ENCODE results near the gene SAMM50.

Gene SAMM50

DNA sequence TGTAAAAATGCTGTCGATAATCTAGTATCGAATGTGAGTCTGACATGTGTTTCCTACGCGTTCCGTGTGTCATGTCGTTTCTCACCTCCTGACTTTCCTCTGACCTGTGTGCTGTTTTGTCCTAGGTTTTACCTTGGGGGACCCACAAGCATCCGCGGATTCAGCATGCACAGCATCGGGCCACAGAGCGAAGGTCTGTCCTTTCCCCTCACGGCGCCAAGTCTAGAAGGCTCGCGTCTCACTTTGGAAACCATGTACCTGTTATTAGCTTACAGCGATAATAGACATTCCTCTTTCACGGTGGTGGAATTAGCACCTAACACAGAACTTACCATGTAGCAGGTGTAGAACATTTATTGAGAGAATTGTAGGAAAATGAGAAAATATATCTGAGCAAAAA, 28.6 kb downstream of the SAMM50 start:
- H3K4me3 ChIP-seq (ENCODE audit: low read depth in 1 of 2, low read length in 2 of 2): no peak overlapping the region
- H3K4me1 ChIP-seq (ENCODE audit: insufficient read depth, low read length): no peaks in the 10 kb centered on the region
- H3K9ac ChIP-seq (ENCODE audit: low read length): no peak overlapping the region
- peaks cover 48% of the 10 kb centered on the region for H3K36me3 ChIP-seq (ENCODE audit: insufficient read depth, low read length)
- H3K27me3 ChIP-seq (ENCODE audit: control insufficient read depth in 1 of 2, insufficient read depth in 2 of 2, low read length in 2 of 2): no peaks in the 10 kb centered on the region
- no peak overlapping the region for H3K27ac ChIP-seq (ENCODE audit: low read depth, low read length)
- no peaks in the 10 kb centered on the region for H3K9me3 ChIP-seq (ENCODE audit: low read length)

DNA sequence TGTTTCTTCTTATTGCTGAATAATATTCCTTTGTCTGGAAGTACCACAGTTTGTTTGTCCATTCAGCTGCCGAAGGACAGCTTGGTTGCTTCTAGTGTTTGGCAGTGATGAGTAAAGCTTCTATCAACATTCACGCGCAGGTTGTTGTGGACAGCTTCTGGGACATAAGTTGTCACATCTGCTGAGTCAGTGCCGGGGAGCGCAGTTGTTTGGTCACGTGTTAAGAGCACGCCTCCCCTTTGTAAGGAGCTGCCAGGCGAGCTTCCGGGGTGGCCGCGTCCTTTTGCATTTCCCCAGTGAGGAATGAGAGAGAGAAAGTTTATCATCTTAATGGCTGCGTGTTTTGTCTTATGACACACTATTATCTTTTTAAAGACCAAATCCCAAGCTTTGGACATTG, 30.3 kb downstream of the SAMM50 start:
- Histone ChIP-seq H3K27me3 (ENCODE audit: control insufficient read depth in 1 of 2, insufficient read depth in 2 of 2, low read length in 2 of 2) (no peaks in the 10 kb centered on the region), H3K27ac (ENCODE audit: low read depth, low read length) (no peak overlapping the region), H3K4me3 (ENCODE audit: low read depth in 1 of 2, low read length in 2 of 2) (no peak overlapping the region), H3K4me1 (ENCODE audit: insufficient read depth, low read length) (no peaks in the 10 kb centered on the region), H3K9me3 (ENCODE audit: low read length) (no peaks in the 10 kb centered on the region), H3K36me3 (ENCODE audit: insufficient read depth, low read length) (peaks cover 51% of the 10 kb centered on the region), H3K9ac (ENCODE audit: low read length) (no peak overlapping the region)

DNA sequence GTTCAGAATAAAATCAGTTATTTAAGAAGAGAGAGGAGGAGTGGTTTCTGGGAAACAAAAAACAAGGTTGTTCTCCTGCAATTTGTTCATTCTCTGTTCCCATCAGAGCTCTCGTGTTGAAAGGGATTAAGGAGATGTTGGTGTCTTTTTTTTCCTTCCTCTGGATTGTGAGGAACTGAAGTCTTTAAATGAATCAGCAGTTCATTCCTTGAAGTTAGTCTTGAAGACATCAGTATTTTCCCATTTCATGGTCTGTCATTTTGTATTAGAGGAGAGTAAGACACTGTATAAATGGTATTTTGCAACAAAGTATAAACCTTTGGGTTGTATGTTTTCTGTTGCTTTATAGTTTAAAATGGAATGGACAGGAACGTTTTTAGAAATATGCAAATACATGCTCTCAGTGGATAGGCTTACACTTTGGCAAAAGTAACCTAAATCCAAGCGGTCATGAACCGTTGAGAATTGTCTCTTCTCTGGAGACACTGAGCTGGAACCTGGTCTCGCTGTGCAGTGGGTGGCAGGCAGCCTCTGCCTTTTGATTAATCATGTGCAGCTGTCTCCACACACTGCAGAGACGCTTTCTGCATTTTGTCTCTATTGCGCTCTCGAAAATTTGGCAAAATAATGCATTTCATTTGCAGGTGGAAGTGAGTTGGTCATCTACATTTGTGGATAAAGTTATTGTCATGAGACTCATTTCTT, 33.0 kb downstream of the SAMM50 start:
- H3K4me3 ChIP-seq (ENCODE audit: low read depth in 1 of 2, low read length in 2 of 2): no peak overlapping the region
- no peaks in the 10 kb centered on the region for H3K9me3 ChIP-seq (ENCODE audit: low read length)
- peaks cover 60% of the 10 kb centered on the region for H3K36me3 ChIP-seq (ENCODE audit: insufficient read depth, low read length)
- no peak overlapping the region for H3K9ac ChIP-seq (ENCODE audit: low read length)
- H3K4me1 ChIP-seq (ENCODE audit: insufficient read depth, low read length): peaks cover 6% of the 10 kb centered on the region
- no peaks in the 10 kb centered on the region for H3K27me3 ChIP-seq (ENCODE audit: control insufficient read depth in 1 of 2, insufficient read depth in 2 of 2, low read length in 2 of 2)
- H3K27ac ChIP-seq (ENCODE audit: low read depth, low read length): no peak overlapping the region

DNA sequence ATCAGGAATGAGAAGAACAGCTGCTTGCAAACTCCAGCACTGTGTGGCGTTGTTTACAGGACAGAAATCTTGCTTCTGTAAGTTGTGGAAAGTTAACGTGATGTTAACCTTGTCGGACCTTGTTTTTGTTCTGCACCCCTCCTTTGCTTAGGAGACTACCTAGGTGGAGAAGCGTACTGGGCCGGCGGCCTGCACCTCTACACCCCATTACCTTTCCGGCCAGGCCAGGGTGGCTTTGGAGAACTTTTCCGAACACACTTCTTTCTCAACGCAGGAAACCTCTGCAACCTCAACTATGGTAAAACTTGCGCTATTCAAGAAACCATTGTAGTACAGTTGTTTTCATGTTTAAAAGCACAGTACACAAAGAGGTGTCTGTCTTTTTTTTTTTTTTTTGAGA, 33.7 kb downstream of the SAMM50 start:
- Histone ChIP-seq H3K27me3 (ENCODE audit: control insufficient read depth in 1 of 2, insufficient read depth in 2 of 2, low read length in 2 of 2) (no peaks in the 10 kb centered on the region), H3K36me3 (ENCODE audit: insufficient read depth, low read length) (peaks cover 57% of the 10 kb centered on the region), H3K4me1 (ENCODE audit: insufficient read depth, low read length) (peaks cover 11% of the 10 kb centered on the region), H3K9me3 (ENCODE audit: low read length) (no peaks in the 10 kb centered on the region), H3K4me3 (ENCODE audit: low read depth in 1 of 2, low read length in 2 of 2) (no peak overlapping the region), H3K9ac (ENCODE audit: low read length) (no peak overlapping the region), H3K27ac (ENCODE audit: low read depth, low read length) (no peak overlapping the region)

DNA sequence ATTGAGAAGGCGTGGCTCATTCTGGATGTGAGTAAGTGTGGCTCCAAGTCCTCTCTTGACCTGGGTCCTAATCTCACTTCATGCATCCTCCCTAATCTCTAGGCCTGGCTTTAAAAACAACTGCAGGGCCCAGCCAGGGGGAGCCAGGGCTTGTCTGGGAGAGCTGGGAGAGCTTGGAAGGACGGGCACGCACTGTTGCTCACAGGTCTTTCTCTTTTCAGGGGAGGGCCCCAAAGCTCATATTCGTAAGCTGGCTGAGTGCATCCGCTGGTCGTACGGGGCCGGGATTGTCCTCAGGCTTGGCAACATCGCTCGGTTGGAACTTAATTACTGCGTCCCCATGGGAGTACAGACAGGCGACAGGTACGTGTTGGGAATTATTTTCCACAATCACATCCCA, 34.8 kb downstream of the SAMM50 start:
- H3K4me1 ChIP-seq (ENCODE audit: insufficient read depth, low read length): peaks cover 11% of the 10 kb centered on the region
- no peak overlapping the region for H3K4me3 ChIP-seq (ENCODE audit: low read depth in 1 of 2, low read length in 2 of 2)
- H3K9ac ChIP-seq (ENCODE audit: low read length): no peak overlapping the region
- no peak overlapping the region for H3K27ac ChIP-seq (ENCODE audit: low read depth, low read length)
- no peaks in the 10 kb centered on the region for H3K9me3 ChIP-seq (ENCODE audit: low read length)
- H3K27me3 ChIP-seq (ENCODE audit: control insufficient read depth in 1 of 2, insufficient read depth in 2 of 2, low read length in 2 of 2): no peaks in the 10 kb centered on the region
- peaks cover 62% of the 10 kb centered on the region for H3K36me3 ChIP-seq (ENCODE audit: insufficient read depth, low read length)

DNA sequence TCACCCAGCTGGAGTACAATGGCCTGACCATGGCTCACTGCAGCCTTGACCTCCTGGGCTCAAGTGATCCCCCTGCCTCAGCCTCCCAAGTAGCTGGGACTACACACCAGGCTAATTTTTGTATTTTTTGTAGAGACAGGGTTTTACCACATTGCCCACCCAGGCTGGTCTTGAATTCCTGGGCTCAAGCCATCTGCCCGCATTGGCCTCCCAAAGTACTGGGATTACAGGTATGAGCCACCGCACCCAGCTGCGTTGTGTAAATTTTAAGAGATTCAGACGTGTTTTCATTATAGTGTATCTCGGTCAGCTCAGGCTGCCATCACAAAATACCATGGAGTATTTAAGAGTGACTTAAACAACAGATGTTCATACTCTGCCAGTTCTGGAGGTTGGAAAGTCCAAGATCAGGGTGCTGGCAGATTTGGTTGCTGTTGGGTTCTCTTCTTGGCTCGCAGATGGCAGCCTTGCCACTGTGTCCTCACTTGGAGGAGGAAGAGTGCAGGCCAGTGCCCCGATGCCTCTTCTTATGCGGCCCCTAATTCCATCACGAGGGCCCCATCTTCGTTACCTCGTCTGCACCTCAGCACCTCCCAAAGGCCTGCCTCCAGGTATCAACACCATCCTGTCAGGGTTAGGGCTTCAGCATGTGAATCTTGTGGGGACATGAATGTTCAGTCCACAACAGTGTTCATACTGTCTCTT, 36.2 kb downstream of the SAMM50 start:
- peaks cover 58% of the 10 kb centered on the region for H3K36me3 ChIP-seq (ENCODE audit: insufficient read depth, low read length)
- H3K27ac ChIP-seq (ENCODE audit: low read depth, low read length): no peak overlapping the region
- H3K27me3 ChIP-seq (ENCODE audit: control insufficient read depth in 1 of 2, insufficient read depth in 2 of 2, low read length in 2 of 2): no peaks in the 10 kb centered on the region
- H3K9me3 ChIP-seq (ENCODE audit: low read length): no peaks in the 10 kb centered on the region
- H3K4me1 ChIP-seq (ENCODE audit: insufficient read depth, low read length): peaks cover 11% of the 10 kb centered on the region
- no peak overlapping the region for H3K4me3 ChIP-seq (ENCODE audit: low read depth in 1 of 2, low read length in 2 of 2)
- no peak overlapping the region for H3K9ac ChIP-seq (ENCODE audit: low read length)

DNA sequence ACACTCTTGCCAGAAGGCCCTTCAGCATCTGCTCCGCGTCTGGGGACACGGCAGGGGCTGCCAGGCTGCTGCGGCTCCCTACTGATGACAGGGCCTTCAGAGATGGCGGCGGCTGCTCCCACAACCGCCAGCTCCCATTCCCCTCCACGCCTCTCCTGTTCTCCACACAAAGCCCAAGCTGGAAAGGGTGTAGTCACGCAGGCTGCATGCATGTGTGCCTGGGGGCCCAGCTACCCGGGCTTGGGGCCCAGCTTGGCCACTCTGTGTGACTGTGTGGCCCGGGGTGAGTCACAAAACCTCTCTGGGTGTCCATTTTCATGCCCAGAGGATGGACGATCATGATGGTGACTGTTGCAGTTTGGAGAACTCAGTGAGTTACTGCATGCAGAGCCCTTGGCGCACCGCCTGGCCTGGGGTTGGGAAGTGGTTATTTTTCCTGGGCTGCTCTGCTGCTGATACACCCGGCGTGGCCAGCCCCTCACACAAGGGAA, 37.1 kb downstream of the SAMM50 start:
- no peak overlapping the region for H3K4me3 ChIP-seq (ENCODE audit: low read depth in 1 of 2, low read length in 2 of 2)
- no peaks in the 10 kb centered on the region for H3K27me3 ChIP-seq (ENCODE audit: control insufficient read depth in 1 of 2, insufficient read depth in 2 of 2, low read length in 2 of 2)
- no peak overlapping the region for H3K9ac ChIP-seq (ENCODE audit: low read length)
- peaks cover 67% of the 10 kb centered on the region for H3K36me3 ChIP-seq (ENCODE audit: insufficient read depth, low read length)
- H3K4me1 ChIP-seq (ENCODE audit: insufficient read depth, low read length): peaks cover 11% of the 10 kb centered on the region
- H3K9me3 ChIP-seq (ENCODE audit: low read length): no peaks in the 10 kb centered on the region
- H3K27ac ChIP-seq (ENCODE audit: low read depth, low read length): no peak overlapping the region

DNA sequence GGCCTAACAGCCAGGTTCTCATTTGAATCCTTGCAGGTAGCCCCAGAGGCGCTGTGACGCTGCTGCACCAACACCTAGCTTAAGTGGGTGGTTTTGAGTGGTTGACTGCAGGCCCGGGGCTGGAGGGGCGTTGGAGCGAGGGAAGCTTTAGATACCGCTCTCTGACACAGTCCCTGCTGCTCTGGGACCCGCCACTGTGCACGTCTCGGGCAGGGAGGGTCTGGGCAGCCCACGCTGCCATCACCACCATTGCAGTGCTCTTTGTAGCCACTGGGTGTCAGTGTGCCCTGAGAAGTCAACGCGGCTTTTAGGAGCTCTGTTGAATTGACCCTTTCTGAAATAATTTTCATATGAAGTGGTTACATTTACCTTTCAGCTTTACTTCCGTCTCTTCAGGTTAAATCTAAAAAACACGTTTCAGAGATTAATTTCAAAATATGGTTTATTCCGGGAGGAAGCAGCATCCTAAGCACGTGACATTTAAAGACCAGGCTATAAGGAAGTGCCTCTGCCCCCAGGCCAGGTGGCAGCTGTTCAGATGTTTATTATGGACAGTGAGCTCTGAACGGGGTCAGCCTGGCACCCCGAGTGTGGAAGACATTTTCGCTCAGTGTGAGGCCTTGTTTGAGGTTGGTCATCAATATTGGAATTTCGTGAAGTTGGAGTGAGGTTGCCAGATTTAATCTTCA, 38.0 kb downstream of the SAMM50 start:
- Histone ChIP-seq H3K9ac (ENCODE audit: low read length) (no peak overlapping the region), H3K9me3 (ENCODE audit: low read length) (no peaks in the 10 kb centered on the region), H3K27me3 (ENCODE audit: control insufficient read depth in 1 of 2, insufficient read depth in 2 of 2, low read length in 2 of 2) (no peaks in the 10 kb centered on the region), H3K36me3 (ENCODE audit: insufficient read depth, low read length) (peaks cover 73% of the 10 kb centered on the region), H3K27ac (ENCODE audit: low read depth, low read length) (no peak overlapping the region), H3K4me1 (ENCODE audit: insufficient read depth, low read length) (peaks cover 11% of the 10 kb centered on the region), H3K4me3 (ENCODE audit: low read depth in 1 of 2, low read length in 2 of 2) (no peak overlapping the region)

DNA sequence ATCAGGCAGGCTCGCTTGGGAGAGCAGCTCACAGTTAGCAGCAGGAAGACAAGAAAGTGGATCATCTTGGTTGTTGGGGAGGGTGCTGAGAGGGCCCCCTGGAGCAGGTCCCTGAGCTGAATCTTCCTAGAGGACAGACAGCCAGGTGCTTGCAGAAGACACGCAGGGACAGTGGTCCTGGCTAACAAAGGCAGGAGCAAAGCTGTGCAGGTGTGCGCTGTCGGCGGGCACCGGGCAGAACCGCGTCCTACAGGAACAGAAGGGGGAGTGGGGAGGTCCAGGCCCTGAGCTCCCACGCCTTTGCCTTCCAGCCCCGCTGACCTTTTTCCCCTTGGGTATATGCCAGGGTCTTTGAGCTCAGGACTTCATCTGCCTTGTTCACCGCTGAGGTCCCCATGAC, 38.8 kb downstream of the SAMM50 start:
- no peak overlapping the region for H3K9ac ChIP-seq (ENCODE audit: low read length)
- H3K9me3 ChIP-seq (ENCODE audit: low read length): no peaks in the 10 kb centered on the region
- H3K4me3 ChIP-seq (ENCODE audit: low read depth in 1 of 2, low read length in 2 of 2): no peak overlapping the region
- no peak overlapping the region for H3K27ac ChIP-seq (ENCODE audit: low read depth, low read length)
- H3K36me3 ChIP-seq (ENCODE audit: insufficient read depth, low read length): peaks cover 73% of the 10 kb centered on the region
- H3K27me3 ChIP-seq (ENCODE audit: control insufficient read depth in 1 of 2, insufficient read depth in 2 of 2, low read length in 2 of 2): no peaks in the 10 kb centered on the region
- peaks cover 11% of the 10 kb centered on the region for H3K4me1 ChIP-seq (ENCODE audit: insufficient read depth, low read length)

DNA sequence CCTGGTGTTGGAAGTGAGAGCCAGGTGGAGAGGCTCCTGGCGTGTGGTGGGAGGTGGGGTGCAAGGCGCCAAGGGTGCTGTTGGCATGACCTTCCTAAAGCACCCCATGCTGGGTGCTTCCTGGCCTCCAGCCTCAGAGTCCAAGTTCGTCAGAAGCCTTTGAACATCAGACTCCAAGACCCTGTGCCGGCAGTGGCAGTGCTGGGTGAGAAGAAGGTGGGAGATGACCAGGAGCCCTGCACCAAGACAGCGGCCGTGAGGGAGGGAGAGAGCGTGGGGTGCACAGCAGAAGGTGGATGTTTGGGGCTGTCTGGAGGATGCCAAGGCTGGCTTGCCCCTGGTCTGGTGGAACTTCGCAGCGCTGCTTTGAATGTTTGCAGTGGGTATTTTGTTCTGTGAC, 39.2 kb downstream of the SAMM50 start:
- Histone ChIP-seq H3K4me1 (ENCODE audit: insufficient read depth, low read length) (peaks cover 11% of the 10 kb centered on the region), H3K4me3 (ENCODE audit: low read depth in 1 of 2, low read length in 2 of 2) (no peak overlapping the region), H3K27me3 (ENCODE audit: control insufficient read depth in 1 of 2, insufficient read depth in 2 of 2, low read length in 2 of 2) (no peaks in the 10 kb centered on the region), H3K36me3 (ENCODE audit: insufficient read depth, low read length) (peaks cover 69% of the 10 kb centered on the region), H3K27ac (ENCODE audit: low read depth, low read length) (no peak overlapping the region), H3K9ac (ENCODE audit: low read length) (no peak overlapping the region), H3K9me3 (ENCODE audit: low read length) (no peaks in the 10 kb centered on the region)

DNA sequence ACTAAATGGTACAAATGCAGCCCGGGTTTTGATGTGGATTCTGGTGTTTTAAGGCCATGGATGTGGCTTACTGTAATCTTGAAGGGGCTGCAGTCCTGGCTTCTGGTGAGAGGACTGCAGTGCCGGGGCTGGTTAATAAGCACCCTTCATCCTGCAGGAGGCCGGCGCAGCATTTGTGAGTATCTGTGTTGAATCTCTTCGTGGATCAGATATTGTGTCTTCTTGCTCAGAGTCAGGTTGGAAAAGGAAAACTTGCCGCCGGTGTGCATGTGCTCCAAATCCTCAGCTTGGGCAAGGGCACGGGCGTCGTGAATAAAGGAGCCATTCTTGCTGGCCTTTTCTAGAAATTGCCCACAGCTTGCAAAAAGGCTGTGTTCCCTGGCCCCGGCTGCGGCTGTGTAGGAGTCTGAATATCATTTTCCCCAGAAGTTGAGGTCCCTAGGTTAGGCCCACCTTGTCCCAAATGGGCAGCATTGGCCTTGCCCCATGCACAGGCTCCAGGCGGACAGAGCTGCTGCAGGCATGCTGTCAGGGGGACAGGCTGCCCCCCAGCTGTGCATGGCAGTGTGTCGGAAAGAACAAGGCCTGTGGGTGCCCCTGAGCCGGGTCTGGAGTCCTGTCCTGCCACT, 39.9 kb downstream of the SAMM50 start:
- H3K36me3 ChIP-seq (ENCODE audit: insufficient read depth, low read length): peaks cover 61% of the 10 kb centered on the region
- peaks cover 11% of the 10 kb centered on the region for H3K4me1 ChIP-seq (ENCODE audit: insufficient read depth, low read length)
- H3K9me3 ChIP-seq (ENCODE audit: low read length): no peaks in the 10 kb centered on the region
- H3K9ac ChIP-seq (ENCODE audit: low read length): no peak overlapping the region
- no peak overlapping the region for H3K27ac ChIP-seq (ENCODE audit: low read depth, low read length)
- H3K27me3 ChIP-seq (ENCODE audit: control insufficient read depth in 1 of 2, insufficient read depth in 2 of 2, low read length in 2 of 2): no peaks in the 10 kb centered on the region
- no peak overlapping the region for H3K4me3 ChIP-seq (ENCODE audit: low read depth in 1 of 2, low read length in 2 of 2)

All from muscle layer of colon (tissue), 2 donors.